ENCODE results near the gene FAM107B.

The FAM107B gene

DNA sequence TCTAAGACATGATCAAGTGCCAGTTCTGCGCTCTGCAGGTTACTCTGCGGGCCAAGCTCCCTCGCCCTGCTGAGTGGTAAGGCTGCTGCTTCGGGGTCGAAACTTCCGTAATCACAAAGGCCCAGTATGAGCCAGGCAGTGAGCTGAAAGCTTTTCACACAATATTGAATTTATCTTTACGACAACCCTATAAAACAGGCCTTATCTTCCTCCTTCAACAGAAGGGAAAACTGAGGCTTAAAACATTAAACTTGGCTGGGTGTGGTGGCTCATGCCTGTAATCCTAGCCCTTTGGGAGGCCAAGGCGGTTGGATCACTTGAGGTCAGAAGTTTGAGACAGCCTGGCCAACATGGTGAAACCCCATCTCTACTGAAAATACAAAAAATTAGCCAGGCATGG is 83.3 kb downstream of the FAM107B start:
- TF ChIP-seq TAF1 (IDR thresholded peaks at IDR 0.05; ENCODE audit: borderline replicate concordance, insufficient read depth, low read length) (no peak), POLR2AphosphoS5 (IDR thresholded peaks at IDR 0.05; ENCODE audit: low read depth, low read length) (no peak), SIN3A (IDR thresholded peaks at IDR 0.05; ENCODE audit: borderline replicate concordance, insufficient read depth, low read length) (no peak), FOXP2 (optimal IDR thresholded peaks at IDR 0.05; ENCODE audit: borderline replicate concordance, extremely low read depth, extremely low read length, insufficient read depth) (no peak)
- TF ChIP-seq, protein P1, sequence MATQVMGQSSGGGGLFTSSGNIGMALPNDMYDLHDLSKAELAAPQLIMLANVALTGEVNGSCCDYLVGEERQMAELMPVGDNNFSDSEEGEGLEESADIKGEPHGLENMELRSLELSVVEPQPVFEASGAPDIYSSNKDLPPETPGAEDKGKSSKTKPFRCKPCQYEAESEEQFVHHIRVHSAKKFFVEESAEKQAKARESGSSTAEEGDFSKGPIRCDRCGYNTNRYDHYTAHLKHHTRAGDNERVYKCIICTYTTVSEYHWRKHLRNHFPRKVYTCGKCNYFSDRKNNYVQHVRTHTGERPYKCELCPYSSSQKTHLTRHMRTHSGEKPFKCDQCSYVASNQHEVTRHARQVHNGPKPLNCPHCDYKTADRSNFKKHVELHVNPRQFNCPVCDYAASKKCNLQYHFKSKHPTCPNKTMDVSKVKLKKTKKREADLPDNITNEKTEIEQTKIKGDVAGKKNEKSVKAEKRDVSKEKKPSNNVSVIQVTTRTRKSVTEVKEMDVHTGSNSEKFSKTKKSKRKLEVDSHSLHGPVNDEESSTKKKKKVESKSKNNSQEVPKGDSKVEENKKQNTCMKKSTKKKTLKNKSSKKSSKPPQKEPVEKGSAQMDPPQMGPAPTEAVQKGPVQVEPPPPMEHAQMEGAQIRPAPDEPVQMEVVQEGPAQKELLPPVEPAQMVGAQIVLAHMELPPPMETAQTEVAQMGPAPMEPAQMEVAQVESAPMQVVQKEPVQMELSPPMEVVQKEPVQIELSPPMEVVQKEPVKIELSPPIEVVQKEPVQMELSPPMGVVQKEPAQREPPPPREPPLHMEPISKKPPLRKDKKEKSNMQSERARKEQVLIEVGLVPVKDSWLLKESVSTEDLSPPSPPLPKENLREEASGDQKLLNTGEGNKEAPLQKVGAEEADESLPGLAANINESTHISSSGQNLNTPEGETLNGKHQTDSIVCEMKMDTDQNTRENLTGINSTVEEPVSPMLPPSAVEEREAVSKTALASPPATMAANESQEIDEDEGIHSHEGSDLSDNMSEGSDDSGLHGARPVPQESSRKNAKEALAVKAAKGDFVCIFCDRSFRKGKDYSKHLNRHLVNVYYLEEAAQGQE (IDR thresholded peaks at IDR 0.05; ENCODE audit: insufficient read depth in 1 of 2, low read depth in 2 of 2, low read length in 2 of 2) = no peak

DNA sequence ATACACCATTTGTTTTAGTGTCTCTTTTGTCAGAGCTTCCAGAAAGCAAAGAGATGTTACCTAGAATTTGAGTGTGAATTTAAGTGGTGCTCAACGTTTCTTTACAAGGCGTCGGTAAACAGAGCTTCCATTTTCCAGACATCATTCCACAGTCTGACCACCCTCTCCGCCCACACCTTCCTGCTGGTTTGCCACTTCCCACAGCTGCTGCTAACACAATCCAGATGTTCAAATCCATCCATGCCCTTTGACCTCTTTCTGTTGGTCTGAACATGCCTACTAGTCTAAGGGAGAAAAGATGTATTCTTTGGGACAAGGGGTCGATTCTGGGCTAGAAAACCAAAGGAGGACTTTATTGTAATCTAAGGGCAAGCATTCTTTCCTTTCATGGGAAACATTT is 86.1 kb downstream of the FAM107B start:
- no peak for TF ChIP-seq POLR2AphosphoS5 (IDR thresholded peaks at IDR 0.05; ENCODE audit: low read depth, low read length)
- TF ChIP-seq SIN3A (IDR thresholded peaks at IDR 0.05; ENCODE audit: borderline replicate concordance, insufficient read depth, low read length) = no peak
- no peak for TF ChIP-seq FOXP2 (optimal IDR thresholded peaks at IDR 0.05; ENCODE audit: borderline replicate concordance, extremely low read depth, extremely low read length, insufficient read depth)
- no peak for TF ChIP-seq TAF1 (IDR thresholded peaks at IDR 0.05; ENCODE audit: borderline replicate concordance, insufficient read depth, low read length)
- TF ChIP-seq, protein P1 (IDR thresholded peaks at IDR 0.05; ENCODE audit: insufficient read depth in 1 of 2, low read depth in 2 of 2, low read length in 2 of 2) = no peak

DNA sequence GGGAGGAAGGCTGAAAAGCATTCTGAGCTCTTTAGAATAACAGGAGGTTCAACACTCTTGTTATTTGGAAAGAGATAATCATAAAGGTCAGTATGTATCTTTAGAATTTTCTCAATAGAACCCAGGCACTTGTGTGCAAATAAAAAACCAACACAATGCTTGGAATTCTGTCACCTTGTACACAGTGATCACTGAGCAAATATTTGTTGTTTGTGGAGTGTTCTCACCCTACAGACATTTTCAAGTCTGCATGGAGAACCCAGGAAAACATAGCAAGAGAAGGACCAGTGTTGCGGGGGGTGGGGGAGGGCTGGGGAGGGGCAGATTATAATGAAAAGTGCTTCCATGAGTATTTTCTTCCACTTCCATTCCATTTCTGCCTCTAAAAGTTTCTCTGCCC is 87.4 kb downstream of the FAM107B start:
- no peak for TF ChIP-seq TAF1 (IDR thresholded peaks at IDR 0.05; ENCODE audit: borderline replicate concordance, insufficient read depth, low read length)
- no peak for TF ChIP-seq FOXP2 (optimal IDR thresholded peaks at IDR 0.05; ENCODE audit: borderline replicate concordance, extremely low read depth, extremely low read length, insufficient read depth)
- TF ChIP-seq, protein P1 (IDR thresholded peaks at IDR 0.05; ENCODE audit: insufficient read depth in 1 of 2, low read depth in 2 of 2, low read length in 2 of 2) = no peak
- no peak for TF ChIP-seq SIN3A (IDR thresholded peaks at IDR 0.05; ENCODE audit: borderline replicate concordance, insufficient read depth, low read length)
- no peak for TF ChIP-seq POLR2AphosphoS5 (IDR thresholded peaks at IDR 0.05; ENCODE audit: low read depth, low read length)

DNA sequence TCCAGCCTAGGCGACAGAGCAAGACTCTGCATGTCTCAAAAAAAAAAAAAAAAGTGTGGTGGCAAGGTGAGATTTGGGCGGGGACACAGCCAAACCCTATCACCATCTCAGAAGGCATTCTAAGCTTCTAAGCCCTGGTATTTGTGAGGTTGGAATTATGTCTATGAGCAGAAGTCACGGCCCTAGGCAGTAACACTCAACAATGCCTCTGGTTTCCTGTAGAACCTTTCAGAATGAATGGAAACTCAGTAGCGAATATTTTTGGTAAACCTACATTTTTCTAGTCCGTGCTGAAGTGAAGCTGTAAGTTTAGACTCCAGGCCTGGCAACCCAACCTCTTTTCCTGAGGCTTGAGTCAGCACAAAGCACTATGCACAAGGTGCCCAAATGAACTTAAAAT is 88.3 kb downstream of the FAM107B start:
- TF ChIP-seq, protein P1 (IDR thresholded peaks at IDR 0.05; ENCODE audit: insufficient read depth in 1 of 2, low read depth in 2 of 2, low read length in 2 of 2) = no peak
- TF ChIP-seq FOXP2 (optimal IDR thresholded peaks at IDR 0.05; ENCODE audit: borderline replicate concordance, extremely low read depth, extremely low read length, insufficient read depth) = no peak

DNA sequence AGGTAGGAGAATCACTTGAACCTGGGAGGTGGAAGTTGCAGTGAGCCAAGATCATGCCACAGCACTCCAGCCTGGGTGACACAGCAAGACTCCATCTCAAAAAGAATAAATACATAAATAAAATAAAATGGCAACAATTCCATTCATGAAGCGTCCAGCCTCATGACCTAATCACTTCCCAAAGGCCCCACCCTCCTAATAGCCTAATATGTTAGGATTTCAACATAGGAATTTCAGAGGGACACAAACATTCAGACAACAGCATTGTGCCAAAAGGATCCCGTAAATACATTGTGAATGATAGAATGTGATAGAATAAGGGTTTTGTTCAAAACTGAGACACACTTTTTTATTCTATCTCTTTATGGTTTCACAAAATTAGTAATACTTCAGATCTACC is 90.3 kb downstream of the FAM107B start:
- TF ChIP-seq SIN3A (IDR thresholded peaks at IDR 0.05; ENCODE audit: borderline replicate concordance, insufficient read depth, low read length) (no peak), FOXP2 (optimal IDR thresholded peaks at IDR 0.05; ENCODE audit: borderline replicate concordance, extremely low read depth, extremely low read length, insufficient read depth) (no peak), POLR2AphosphoS5 (IDR thresholded peaks at IDR 0.05; ENCODE audit: low read depth, low read length) (no peak), TAF1 (IDR thresholded peaks at IDR 0.05; ENCODE audit: borderline replicate concordance, insufficient read depth, low read length) (no peak)
- TF ChIP-seq, protein P1 (IDR thresholded peaks at IDR 0.05; ENCODE audit: insufficient read depth in 1 of 2, low read depth in 2 of 2, low read length in 2 of 2) = no peak

Measured in PFSK-1 (cell line).